Caco-2 (cell line): ENCODE results near the gene PARS2. TPM values are rescaled to one million over a fixed set of nuclear protein-coding genes. Genes with fewer than 3 reads are reported as not detected.

ENCODE experiments used
- BruUV-seq: library from RNA; stranded (reverse); fragments of 400-500 nt; replicated peaks from 2 replicates; lab custom pipeline; 2021; lab: Mats Ljungman, UMichigan
- CTCF ChIA-PET: fragments of 300-600 bp; sonication (Branson Sonifier 250); formaldehyde crosslinking; loops from one replicate; lab custom pipeline; 2022; ENCODE audit warnings: antibody characterized with exemption; lab: Charles Lee
- POLR2A ChIA-PET: fragments of 300-600 bp; sonication (Branson Sonifier 250); formaldehyde crosslinking; loops from one replicate; lab custom pipeline; 2022; ENCODE audit warnings: antibody characterized with exemption; lab: Charles Lee
- DNase-seq, 2 experiments: peaks; one replicate each; pipeline versions ENCODE4 v3.0.0 to v3.0.0-alpha.2; 2020 to 2022
- H3K27me3 ChIP-seq: replicated peaks from 2 replicates; pipeline ENCODE4 v1.6.0; 2011; ENCODE audit warnings: low read length; ENCODE audit not compliant: control insufficient read depth, insufficient read depth
- H3K36me3 ChIP-seq: 2 replicates; pipeline ENCODE4 v1.5.1; 2011; ENCODE audit warnings: low read length; ENCODE audit not compliant: control insufficient read depth, insufficient read depth
- H3K4me1 ChIP-seq: fragments of 250-450 bp; sonication (Bioruptor Pico); 2 replicates; pipeline ENCODE4 v1.5.1; 2020; ENCODE audit warnings: mild to moderate bottlenecking
- H3K4me3 ChIP-seq: 2 replicates; pipeline ENCODE4 v1.5.1; 2011; ENCODE audit warnings: low read depth, mild to moderate bottlenecking, control low read depth, low read length
- H3K9me3 ChIP-seq: fragments of 250-450 bp; sonication (Bioruptor Pico); 2 replicates; pipeline ENCODE4 v1.5.1; 2020; ENCODE audit warnings: mild to moderate bottlenecking, moderate library complexity
- H3K27ac Mint-ChIP-seq: one replicate; pipeline ENCODE4 v1.8.0; 2022; ENCODE audit warnings: mixed read lengths; ENCODE audit not compliant: unreplicated experiment
- H3K27me3 Mint-ChIP-seq: one replicate; pipeline ENCODE4 v1.8.0; 2022; ENCODE audit warnings: mixed read lengths; ENCODE audit not compliant: insufficient read depth, unreplicated experiment
- H3K36me3 Mint-ChIP-seq: one replicate; pipeline ENCODE4 v1.8.0; 2022; ENCODE audit warnings: mild to moderate bottlenecking, mixed read lengths; ENCODE audit not compliant: insufficient read depth, unreplicated experiment
- H3K4me1 Mint-ChIP-seq: one replicate; pipeline ENCODE4 v1.8.0; 2022; ENCODE audit warnings: low read depth, mixed read lengths; ENCODE audit not compliant: unreplicated experiment
- H3K4me3 Mint-ChIP-seq: one replicate; pipeline ENCODE4 v1.8.0; 2022; ENCODE audit warnings: mild to moderate bottlenecking, moderate library complexity, mixed read lengths; ENCODE audit not compliant: unreplicated experiment
- H3K9me3 Mint-ChIP-seq: one replicate; pipeline ENCODE4 v1.8.0; 2022; ENCODE audit warnings: mixed read lengths; ENCODE audit not compliant: unreplicated experiment
- intact Hi-C: fragments of 100-400 bp; cut with micrococcal nuclease; formaldehyde crosslinking; loops from one replicate; pipeline ENCODE4 v1.10.0; 2022; ENCODE audit not compliant: unreplicated experiment
- total RNA-seq: library from RNA; stranded (reverse); gene quantifications from 2 replicates; pipeline ENCODE4 v1.2.3, GENCODE V29; 2022
- TF ChIP-seq, protein P1 (sequence below), 2 experiments: fragments of 200-600 bp in 1 of 2; IDR thresholded peaks; 1 replicate in 1 of 2; 2 replicates in 1 of 2; pipeline versions ENCODE4 v1.5.1 to v1.8.0; 2011 to 2022; ENCODE audit warnings: antibody characterized with exemption in 1 of 2, control low read depth in 1 of 2, inconsistent platforms in 1 of 2, low read depth in 1 of 2, low read length in 1 of 2, mild to moderate bottlenecking in 1 of 2, moderate library complexity in 1 of 2; ENCODE audit not compliant: insufficient read depth in 1 of 2, severe bottlenecking in 1 of 2, unreplicated experiment in 1 of 2

Gene PARS2
- total RNA-seq, 1 experiment from 2014 or later = 5.8 TPM

DNA sequence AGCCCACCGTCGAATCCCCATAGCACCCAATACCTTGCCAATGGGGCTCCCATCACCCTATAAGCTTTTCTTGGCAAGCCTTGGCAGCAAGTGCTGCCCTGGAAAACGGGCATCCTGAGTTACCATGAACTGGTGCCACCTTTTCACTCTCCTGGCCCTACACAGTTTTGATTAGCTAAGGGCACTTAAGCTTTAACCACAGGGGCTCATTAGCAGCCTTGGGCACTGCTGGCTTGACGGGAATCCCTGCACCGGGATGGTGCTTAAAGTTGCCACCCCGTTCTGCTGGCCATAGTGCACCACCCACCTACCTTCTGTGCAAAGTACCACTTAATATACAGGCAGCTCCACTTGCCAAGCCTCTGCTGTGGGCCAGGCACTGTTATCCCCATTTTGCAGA, 13.7 kb downstream of the PARS2 start:
- CTCF ChIA-PET = no interaction called here
- no peak overlapping the region for H3K27ac Mint-ChIP-seq

DNA sequence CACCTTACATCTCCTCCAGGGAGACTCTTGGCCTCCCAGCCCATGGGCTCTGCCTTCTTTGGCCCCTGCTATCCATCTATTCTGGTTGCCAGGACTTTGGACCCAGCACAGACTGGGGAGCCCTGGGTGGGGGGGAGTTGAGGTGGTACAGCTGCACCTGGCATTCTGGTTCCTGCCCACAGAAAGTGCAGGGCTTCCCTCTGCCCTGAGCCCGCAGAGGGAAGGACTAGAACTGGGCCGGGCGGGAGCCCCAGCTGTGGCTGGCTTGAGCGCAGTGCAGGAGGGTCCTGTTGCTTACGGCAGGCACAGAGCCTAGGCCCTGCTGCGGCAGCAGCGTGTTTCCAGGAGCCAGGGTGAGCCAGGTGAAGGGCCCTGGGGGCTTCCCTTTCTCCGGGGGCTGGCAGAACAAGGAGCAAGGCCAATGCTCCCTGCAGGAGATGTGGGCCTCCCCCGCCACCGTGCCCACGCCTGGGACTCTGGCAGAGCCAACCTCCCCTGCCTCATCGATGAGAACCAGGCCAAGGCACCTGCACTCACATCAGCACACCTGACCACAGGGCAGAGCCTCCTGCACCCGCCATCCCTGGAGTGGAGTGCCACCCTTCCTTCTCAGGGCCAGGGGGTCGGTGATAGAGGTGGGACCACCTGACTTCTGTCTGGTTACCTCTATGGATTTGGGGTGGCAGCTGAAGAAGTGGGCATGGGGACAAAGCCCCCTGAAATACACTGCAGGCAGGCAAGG, 16.1 kb downstream of the PARS2 start:
- TF ChIP-seq, protein P1, sequence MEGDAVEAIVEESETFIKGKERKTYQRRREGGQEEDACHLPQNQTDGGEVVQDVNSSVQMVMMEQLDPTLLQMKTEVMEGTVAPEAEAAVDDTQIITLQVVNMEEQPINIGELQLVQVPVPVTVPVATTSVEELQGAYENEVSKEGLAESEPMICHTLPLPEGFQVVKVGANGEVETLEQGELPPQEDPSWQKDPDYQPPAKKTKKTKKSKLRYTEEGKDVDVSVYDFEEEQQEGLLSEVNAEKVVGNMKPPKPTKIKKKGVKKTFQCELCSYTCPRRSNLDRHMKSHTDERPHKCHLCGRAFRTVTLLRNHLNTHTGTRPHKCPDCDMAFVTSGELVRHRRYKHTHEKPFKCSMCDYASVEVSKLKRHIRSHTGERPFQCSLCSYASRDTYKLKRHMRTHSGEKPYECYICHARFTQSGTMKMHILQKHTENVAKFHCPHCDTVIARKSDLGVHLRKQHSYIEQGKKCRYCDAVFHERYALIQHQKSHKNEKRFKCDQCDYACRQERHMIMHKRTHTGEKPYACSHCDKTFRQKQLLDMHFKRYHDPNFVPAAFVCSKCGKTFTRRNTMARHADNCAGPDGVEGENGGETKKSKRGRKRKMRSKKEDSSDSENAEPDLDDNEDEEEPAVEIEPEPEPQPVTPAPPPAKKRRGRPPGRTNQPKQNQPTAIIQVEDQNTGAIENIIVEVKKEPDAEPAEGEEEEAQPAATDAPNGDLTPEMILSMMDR (IDR thresholded peaks at IDR 0.05; ENCODE audit: insufficient read depth in 1 of 2, low read depth in 1 of 2, low read length in 1 of 2, severe bottlenecking in 1 of 2, unreplicated experiment in 1 of 2) = no peak
- CTCF ChIA-PET = no interaction called here
- Mint-ChIP-seq H3K4me3 (no peak overlapping the region), H3K4me1 (no peaks in the 10 kb centered on the region), H3K36me3 (peaks cover 6% of the 10 kb centered on the region), H3K27ac (no peak overlapping the region), H3K9me3 (no peaks in the 10 kb centered on the region), H3K27me3 (no peaks in the 10 kb centered on the region)
- Histone ChIP-seq H3K4me1 (no peaks in the 10 kb centered on the region), H3K36me3 (no peaks in the 10 kb centered on the region), H3K27me3 (no peaks in the 10 kb centered on the region), H3K4me3 (no peak overlapping the region), H3K9me3 (no peaks in the 10 kb centered on the region)
- POLR2A ChIA-PET = no interaction called here
- BruUV-seq = no TSS peak
- intact Hi-C loops = no loop called here
- DNase-seq = no peak

More for the DNA sequence above, 13.7 kb downstream of the PARS2 start:
- TF ChIP-seq, protein P1 (IDR thresholded peaks at IDR 0.05; ENCODE audit: insufficient read depth in 1 of 2, low read depth in 1 of 2, low read length in 1 of 2, severe bottlenecking in 1 of 2, unreplicated experiment in 1 of 2) = no peak
- intact Hi-C loops = no loop called here
- POLR2A ChIA-PET = no interaction called here
- Histone ChIP-seq H3K4me3 (no peak overlapping the region), H3K4me1 (no peaks in the 10 kb centered on the region), H3K36me3 (no peaks in the 10 kb centered on the region), H3K9me3 (no peaks in the 10 kb centered on the region), H3K27me3 (no peaks in the 10 kb centered on the region)
- DNase-seq = no peak
- no TSS peak for BruUV-seq
- Mint-ChIP-seq H3K9me3 (no peaks in the 10 kb centered on the region), H3K4me3 (no peak overlapping the region), H3K36me3 (no peaks in the 10 kb centered on the region), H3K4me1 (no peaks in the 10 kb centered on the region), H3K27me3 (no peaks in the 10 kb centered on the region)

DNA sequence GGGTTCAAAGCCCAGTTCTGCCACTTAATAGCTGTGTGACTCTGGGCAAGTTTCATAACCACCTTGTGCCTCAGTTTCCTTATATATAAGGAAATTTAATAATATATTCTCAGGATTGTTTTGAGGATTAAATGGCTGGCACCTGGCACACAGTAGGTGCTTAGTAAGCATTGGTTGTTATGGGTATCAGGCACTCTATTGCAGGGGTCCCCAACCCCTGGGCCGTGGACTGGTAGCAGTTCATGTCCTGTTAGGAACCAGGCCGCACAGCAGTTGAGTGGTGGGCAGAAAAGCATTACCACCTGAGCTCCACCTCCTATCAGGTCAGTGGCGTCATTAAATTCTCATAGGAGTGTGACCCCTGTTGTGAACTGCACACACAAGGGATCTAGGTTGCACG, 18.5 kb downstream of the PARS2 start:
- Mint-ChIP-seq H3K27me3 (no peaks in the 10 kb centered on the region), H3K9me3 (no peaks in the 10 kb centered on the region), H3K4me3 (no peak overlapping the region), H3K27ac (no peak overlapping the region), H3K36me3 (peaks cover 6% of the 10 kb centered on the region), H3K4me1 (no peaks in the 10 kb centered on the region)
- Histone ChIP-seq H3K27me3 (no peaks in the 10 kb centered on the region), H3K36me3 (no peaks in the 10 kb centered on the region), H3K4me1 (no peaks in the 10 kb centered on the region), H3K4me3 (no peak overlapping the region), H3K9me3 (no peaks in the 10 kb centered on the region)
- BruUV-seq = no TSS peak
- ChIA-PET CTCF (no interaction called here), POLR2A (no interaction called here)
- intact Hi-C loops = no loop called here
- no peak for DNase-seq
- TF ChIP-seq, protein P1 (IDR thresholded peaks at IDR 0.05; ENCODE audit: insufficient read depth in 1 of 2, low read depth in 1 of 2, low read length in 1 of 2, severe bottlenecking in 1 of 2, unreplicated experiment in 1 of 2) = no peak
